ENCODE data around the gene PCDHGB6. TPM values are rescaled to one million over a fixed set of nuclear protein-coding genes. Genes with fewer than 3 reads are reported as not detected.
"Not testable (repeated sequence)": the region's sequence is repeated elsewhere in the genome, so short reads cannot be mapped to it uniquely, and the experiment has no call there.

PCDHGB6 gene
- total RNA-seq, 1 experiment from 2014 or later, result 0.22 TPM

DNA sequence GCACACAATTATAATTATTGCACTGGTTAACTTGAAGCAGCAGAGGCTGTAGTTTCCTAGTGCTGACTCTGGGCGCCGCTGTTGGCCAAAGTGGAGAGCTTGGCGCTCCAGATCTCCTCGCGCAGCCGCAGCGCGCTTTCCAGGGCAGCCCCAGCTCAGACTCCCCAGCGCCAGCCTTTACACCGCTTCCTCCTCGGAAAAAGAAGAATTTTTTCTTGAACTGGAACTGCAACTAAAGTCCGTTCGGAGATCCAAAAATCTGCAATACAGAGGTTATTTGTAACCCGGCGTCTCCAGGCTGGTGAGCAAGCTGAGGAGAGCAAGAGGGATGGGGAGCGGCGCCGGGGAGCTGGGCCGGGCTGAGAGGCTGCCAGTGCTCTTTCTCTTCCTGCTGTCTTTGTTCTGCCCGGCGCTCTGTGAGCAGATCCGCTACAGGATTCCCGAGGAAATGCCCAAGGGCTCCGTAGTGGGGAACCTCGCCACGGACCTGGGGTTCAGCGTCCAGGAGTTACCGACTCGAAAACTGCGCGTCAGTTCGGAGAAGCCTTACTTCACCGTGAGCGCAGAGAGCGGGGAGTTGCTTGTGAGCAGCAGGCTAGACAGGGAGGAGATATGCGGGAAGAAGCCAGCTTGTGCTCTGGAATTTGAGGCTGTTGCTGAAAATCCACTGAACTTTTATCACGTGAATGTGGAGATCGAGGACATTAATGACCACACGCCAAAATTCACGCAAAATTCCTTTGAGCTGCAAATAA is 20.1 kb upstream of the PCDHGB6 start, which contains the start of gene PCDHGB4:
Gene PCDHGB4, plus strand, starts transcription at position 142 of the 755 bp plus-strand sequence. Its CDS starts 187 bp downstream, at position 329.
- H3K79me2 ChIP-seq (ENCODE audit: insufficient read depth, low read length); intact Hi-C loops (cut with micrococcal nuclease); DNase-seq (ENCODE audit: low read depth, low spot score); CTCF ChIA-PET; H2AFZ ChIP-seq (ENCODE audit: low read depth, low read length, poor library complexity, severe bottlenecking); H4K20me1 ChIP-seq (ENCODE audit: insufficient read depth); H3K9me2 ChIP-seq (ENCODE audit: insufficient read depth); ATAC-seq; POLR2A ChIA-PET; H3K27ac ChIP-seq (ENCODE audit: low read depth, low read length); H3K4me3 ChIP-seq (replicated peaks in 1 of 2; ENCODE audit: low read depth in 1 of 2, low read length in 2 of 2); H3K9ac ChIP-seq (ENCODE audit: low read length); H3K27me3 ChIP-seq (ENCODE audit: insufficient read depth, low read length); H3K4me1 ChIP-seq (ENCODE audit: control insufficient read depth in 1 of 2, insufficient read depth in 2 of 2, low read length in 2 of 2); BruUV-seq (replicated peaks); RAD21 ChIA-PET (ENCODE audit: low non-redundant PET in 1 of 2, low total read pairs in 2 of 2, uncharacterized antibody in 2 of 2, unreplicated experiment in 2 of 2); H3K36me3 ChIP-seq (ENCODE audit: control insufficient read depth in 1 of 2, insufficient read depth in 2 of 2, low read length in 2 of 2); H3K9me3 ChIP-seq (ENCODE audit: control insufficient read depth in 1 of 2, insufficient read depth in 1 of 2, low read depth in 1 of 2, low read length in 2 of 2); H3K4me2 ChIP-seq (ENCODE audit: low read length): not testable (repeated sequence)
- 0 out of 2 replicates have a peak, but pooled peaks have one; percentile 6 for TF ChIP-seq RAD21 (IDR thresholded peaks at IDR 0.05; ENCODE audit: low read depth)

DNA sequence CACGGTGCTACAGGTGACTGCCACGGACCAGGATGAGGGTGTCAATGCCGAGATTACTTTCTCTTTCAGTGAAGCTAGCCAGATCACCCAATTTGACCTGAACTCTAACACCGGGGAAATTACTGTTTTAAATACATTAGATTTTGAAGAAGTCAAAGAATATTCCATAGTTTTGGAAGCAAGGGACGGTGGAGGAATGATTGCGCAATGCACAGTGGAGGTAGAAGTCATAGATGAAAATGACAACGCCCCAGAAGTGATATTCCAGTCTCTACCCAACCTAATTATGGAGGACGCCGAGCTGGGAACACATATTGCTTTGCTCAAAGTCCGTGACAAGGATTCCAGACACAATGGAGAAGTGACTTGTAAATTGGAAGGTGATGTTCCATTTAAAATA is 19.2 kb upstream of the PCDHGB6 start:
- ChIA-PET CTCF (no interaction called here), POLR2A (no interaction called here), RAD21 (ENCODE audit: low non-redundant PET in 1 of 2, low total read pairs in 2 of 2, uncharacterized antibody in 2 of 2, unreplicated experiment in 2 of 2) (no interaction called here)
- H3K9me2 ChIP-seq (ENCODE audit: insufficient read depth), result no peaks in the 10 kb centered on the region
- H3K4me2 ChIP-seq (ENCODE audit: low read length), result no peak overlapping the region
- H3K4me3 ChIP-seq (replicated peaks in 1 of 2; ENCODE audit: low read depth in 1 of 2, low read length in 2 of 2), result no peak overlapping the region
- H3K4me1 ChIP-seq (ENCODE audit: control insufficient read depth in 1 of 2, insufficient read depth in 2 of 2, low read length in 2 of 2), result no peaks in the 10 kb centered on the region
- H3K27me3 ChIP-seq (ENCODE audit: insufficient read depth, low read length), result no peaks in the 10 kb centered on the region
- intact Hi-C loops (cut with micrococcal nuclease), result no loop called here
- no peaks in the 10 kb centered on the region; a peak in 1 of 4 replicates for H3K9me3 ChIP-seq (ENCODE audit: control insufficient read depth in 1 of 2, insufficient read depth in 1 of 2, low read depth in 1 of 2, low read length in 2 of 2)
- no peaks in the 10 kb centered on the region for H3K36me3 ChIP-seq (ENCODE audit: control insufficient read depth in 1 of 2, insufficient read depth in 2 of 2, low read length in 2 of 2)
- no TSS peak for BruUV-seq (replicated peaks)
- no peaks in the 10 kb centered on the region for H3K79me2 ChIP-seq (ENCODE audit: insufficient read depth, low read length)
- ATAC-seq (no peak), DNase-seq (ENCODE audit: low read depth, low spot score) (no peak)
- H3K9ac ChIP-seq (ENCODE audit: low read length), result no peak overlapping the region
- no peak overlapping the region for H2AFZ ChIP-seq (ENCODE audit: low read depth, low read length, poor library complexity, severe bottlenecking)
- H3K27ac ChIP-seq (ENCODE audit: low read depth, low read length), result no peak overlapping the region
- 0 out of 2 replicates have a peak, but pooled peaks have one; percentile 27 for TF ChIP-seq CEBPB (IDR thresholded peaks at IDR 0.05; ENCODE audit: low read depth)
- no peak for TF ChIP-seq ELF1 (IDR thresholded peaks at IDR 0.05; ENCODE audit: borderline replicate concordance, low read depth)
- H4K20me1 ChIP-seq (ENCODE audit: insufficient read depth), result no peaks in the 10 kb centered on the region

Measured in HCT116 (cell line).